Central memory CD8-positive, alpha-beta T cell (primary cell): ENCODE results near the gene CLCNKB.
A peak's percentile ranks its signal among the peaks of the same experiment; 100 is the strongest.
"Not testable (repeated sequence)": the region's sequence is repeated elsewhere in the genome, so short reads cannot be mapped to it uniquely, and the experiment has no call there.

Experiments used
- ATAC-seq: fragments of 150-1000 bp; cut with Tn5 transposase; replicated peaks from 2 replicates; pipeline ENCODE4 v1.10.0; 2022; ENCODE audit warnings: mild to moderate bottlenecking, moderate FRiP score, moderate number of reproducible peaks; ENCODE audit not compliant: poor library complexity, severe bottlenecking; ENCODE audit errors: extremely low read depth
- DNase-seq, 2 donors: peaks; one replicate each; pipeline ENCODE4 v3.0.0; 2021; ENCODE audit warnings: low spot score in 2 of 2
- H3K27ac Mint-ChIP-seq: one replicate; pipeline ENCODE4 v1.8.0; 2022; ENCODE audit warnings: low read depth, mild to moderate bottlenecking, moderate library complexity, mixed read lengths
- H3K27me3 Mint-ChIP-seq: one replicate; pipeline ENCODE4 v1.8.0; 2022; ENCODE audit warnings: mixed read lengths
- H3K36me3 Mint-ChIP-seq: one replicate; pipeline ENCODE4 v1.8.0; 2022; ENCODE audit warnings: mild to moderate bottlenecking, moderate library complexity, mixed read lengths; ENCODE audit not compliant: insufficient read depth
- H3K4me1 Mint-ChIP-seq: one replicate; pipeline ENCODE4 v1.8.0; 2022; ENCODE audit warnings: mixed read lengths
- H3K4me3 Mint-ChIP-seq: one replicate; pipeline ENCODE4 v1.8.0; 2022; ENCODE audit warnings: mild to moderate bottlenecking, moderate library complexity, mixed read lengths
- H3K9me3 Mint-ChIP-seq: one replicate; pipeline ENCODE4 v1.8.0; 2022; ENCODE audit warnings: mixed read lengths

CLCNKB gene

GRCh38 chr1:16029288-16029687 is 14.3 kb upstream of the CLCNKB start:
- Mint-ChIP-seq H3K36me3 (no peaks in the 10 kb centered on the region), H3K27me3 (peaks cover 60% of the 10 kb centered on the region), H3K4me3 (no peak overlapping the region), H3K4me1 (no peaks in the 10 kb centered on the region), H3K27ac (peak overlapping the region; percentile 55), H3K9me3 (no peaks in the 10 kb centered on the region)
- ATAC-seq (no peak), DNase-seq (no peak)

DNA sequence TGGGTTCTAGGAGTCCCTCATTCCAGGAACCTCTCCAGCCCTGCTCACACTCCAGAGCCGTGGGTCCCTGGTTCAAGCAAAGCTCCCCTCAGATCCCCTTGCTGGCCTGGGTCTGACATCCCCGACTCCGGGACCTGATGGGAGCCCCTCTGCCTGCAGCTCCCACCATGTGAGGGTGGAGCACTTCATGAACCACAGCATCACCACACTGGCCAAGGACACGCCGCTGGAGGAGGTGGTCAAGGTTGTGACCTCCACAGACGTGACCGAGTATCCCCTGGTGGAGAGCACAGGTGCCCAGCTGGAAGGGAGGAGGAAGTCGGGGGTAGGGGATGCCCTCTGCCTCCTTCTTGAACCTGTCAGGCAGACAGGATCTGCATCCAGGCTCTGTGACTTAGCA is 12.0 kb upstream of the CLCNKB start:
- no peak overlapping the region for H3K4me3 Mint-ChIP-seq
- no peaks in the 10 kb centered on the region for H3K9me3 Mint-ChIP-seq
- H3K27ac Mint-ChIP-seq, result no peak overlapping the region
- no peak for DNase-seq
- H3K27me3 Mint-ChIP-seq, result peaks cover 57% of the 10 kb centered on the region
- no peaks in the 10 kb centered on the region for H3K36me3 Mint-ChIP-seq
- no peak for ATAC-seq
- no peaks in the 10 kb centered on the region for H3K4me1 Mint-ChIP-seq

GRCh38 chr1:16032388-16033102 is 11.0 kb upstream of the CLCNKB start:
- H3K27me3 Mint-ChIP-seq, result peaks cover 55% of the 10 kb centered on the region
- H3K4me1 Mint-ChIP-seq, result no peaks in the 10 kb centered on the region
- no peak overlapping the region for H3K27ac Mint-ChIP-seq
- H3K4me3 Mint-ChIP-seq, result no peak overlapping the region
- H3K9me3 Mint-ChIP-seq, result no peaks in the 10 kb centered on the region
- ATAC-seq, result no peak
- no peaks in the 10 kb centered on the region for H3K36me3 Mint-ChIP-seq
- no peak for DNase-seq

GRCh38 chr1:16033103-16033632 is 10.4 kb upstream of the CLCNKB start:
- not testable (repeated sequence) for H3K4me1 Mint-ChIP-seq, DNase-seq, H3K36me3 Mint-ChIP-seq, H3K9me3 Mint-ChIP-seq, H3K4me3 Mint-ChIP-seq, H3K27ac Mint-ChIP-seq, ATAC-seq
- peaks cover 49% of the 10 kb centered on the region for H3K27me3 Mint-ChIP-seq

DNA sequence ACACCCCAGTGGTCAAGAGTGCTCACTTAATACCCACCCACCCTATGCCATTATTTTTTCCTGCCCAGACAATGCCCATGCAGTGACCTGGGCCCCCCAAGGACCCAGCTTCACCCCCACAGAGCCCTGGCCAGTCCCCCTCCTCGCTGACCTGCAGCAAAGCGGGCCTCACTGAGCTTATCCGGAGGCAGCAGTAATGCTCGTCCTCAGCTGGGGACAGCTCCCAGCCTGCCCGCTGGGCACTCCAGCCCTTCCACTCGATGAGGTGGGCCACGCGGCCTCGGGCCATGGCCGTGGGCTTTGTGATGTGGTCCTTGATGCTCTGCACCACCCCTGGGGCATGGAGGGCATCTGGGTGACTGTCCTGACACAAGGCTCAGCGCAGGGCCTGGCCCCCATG is 7.1 kb upstream of the CLCNKB start:
- DNase-seq, H3K27ac Mint-ChIP-seq, H3K9me3 Mint-ChIP-seq, ATAC-seq, H3K36me3 Mint-ChIP-seq, H3K4me1 Mint-ChIP-seq, H3K4me3 Mint-ChIP-seq: not testable (repeated sequence)
- H3K27me3 Mint-ChIP-seq, result peaks cover 35% of the 10 kb centered on the region

- no peak for DNase-seq
- no peak overlapping the region for H3K27ac Mint-ChIP-seq
- H3K9me3 Mint-ChIP-seq, result no peaks in the 10 kb centered on the region
- no peak overlapping the region for H3K4me3 Mint-ChIP-seq
- no peaks in the 10 kb centered on the region for H3K36me3 Mint-ChIP-seq
- peaks cover 36% of the 10 kb centered on the region for H3K27me3 Mint-ChIP-seq
- no peaks in the 10 kb centered on the region for H3K4me1 Mint-ChIP-seq
- no peak for ATAC-seq
Measured at GRCh38 chr1:16038620-16038912, 5.0 kb upstream of the CLCNKB start.

GRCh38 chr1:16039871-16040270 is 3.7 kb upstream of the CLCNKB start:
- H3K9me3 Mint-ChIP-seq, H3K4me1 Mint-ChIP-seq, H3K27ac Mint-ChIP-seq, DNase-seq, ATAC-seq, H3K36me3 Mint-ChIP-seq, H3K4me3 Mint-ChIP-seq: not testable (repeated sequence)
- H3K27me3 Mint-ChIP-seq, result peaks cover 38% of the 10 kb centered on the region

GRCh38 chr1:16041200-16041599 is 2.4 kb upstream of the CLCNKB start:
- H3K27me3 Mint-ChIP-seq, result peaks cover 42% of the 10 kb centered on the region
- H3K9me3 Mint-ChIP-seq, result no peaks in the 10 kb centered on the region
- H3K36me3 Mint-ChIP-seq, result no peaks in the 10 kb centered on the region
- no peak overlapping the region for H3K4me3 Mint-ChIP-seq
- ATAC-seq, result no peak
- no peak overlapping the region for H3K27ac Mint-ChIP-seq
- H3K4me1 Mint-ChIP-seq, result no peaks in the 10 kb centered on the region
- DNase-seq, result no peak

- H3K27me3 Mint-ChIP-seq, result peaks cover 51% of the 10 kb centered on the region
- no peak overlapping the region for H3K27ac Mint-ChIP-seq
- H3K4me1 Mint-ChIP-seq, result no peaks in the 10 kb centered on the region
- ATAC-seq (no peak), DNase-seq (no peak)
- no peaks in the 10 kb centered on the region for H3K36me3 Mint-ChIP-seq
- H3K9me3 Mint-ChIP-seq, result no peaks in the 10 kb centered on the region
- H3K4me3 Mint-ChIP-seq, result no peak overlapping the region
Measured at GRCh38 chr1:16042096-16042495, 1.5 kb upstream of the CLCNKB start.

GRCh38 chr1:16042654-16043053 is 928 bp upstream of the CLCNKB start:
- not testable (repeated sequence) for DNase-seq, H3K4me3 Mint-ChIP-seq, H3K9me3 Mint-ChIP-seq, H3K4me1 Mint-ChIP-seq, H3K36me3 Mint-ChIP-seq, H3K27ac Mint-ChIP-seq, ATAC-seq
- peaks cover 56% of the 10 kb centered on the region for H3K27me3 Mint-ChIP-seq

GRCh38 chr1:16043950-16044349 is 368 bp downstream of the CLCNKB start:
- Mint-ChIP-seq H3K36me3 (no peaks in the 10 kb centered on the region), H3K27ac (no peak overlapping the region), H3K27me3 (peaks cover 60% of the 10 kb centered on the region), H3K9me3 (no peaks in the 10 kb centered on the region), H3K4me1 (no peaks in the 10 kb centered on the region), H3K4me3 (no peak overlapping the region)
- ATAC-seq (no peak), DNase-seq (no peak)

GRCh38 chr1:16046842-16047241 is 3.3 kb downstream of the CLCNKB start:
- Mint-ChIP-seq H3K27ac (no peak overlapping the region), H3K36me3 (no peaks in the 10 kb centered on the region), H3K4me3 (no peak overlapping the region), H3K9me3 (no peaks in the 10 kb centered on the region), H3K4me1 (no peaks in the 10 kb centered on the region), H3K27me3 (peaks cover 69% of the 10 kb centered on the region)
- no peak for DNase-seq
- ATAC-seq, result no peak

GRCh38 chr1:16047791-16048475 is 4.4 kb downstream of the CLCNKB start:
- H3K9me3 Mint-ChIP-seq, result no peaks in the 10 kb centered on the region
- DNase-seq, result no peak
- no peak overlapping the region for H3K27ac Mint-ChIP-seq
- peak overlapping the region; percentile 20 for H3K4me3 Mint-ChIP-seq
- no peaks in the 10 kb centered on the region for H3K4me1 Mint-ChIP-seq
- H3K27me3 Mint-ChIP-seq, result peaks cover 70% of the 10 kb centered on the region
- ATAC-seq, result no peak
- H3K36me3 Mint-ChIP-seq, result no peaks in the 10 kb centered on the region
